T-helper 2 cell treated with Interferon-gamma antibody and Interleukin-4, amounts not matched to agents 5 μg/mL and 100 μg/mL, for 36 hours (primary cell): ENCODE data around the gene CD81.
"Not testable (repeated sequence)": the region's sequence is repeated elsewhere in the genome, so short reads cannot be mapped to it uniquely, and the experiment has no call there.

Experiments
- DNase-seq: peaks from one replicate; pipeline ENCODE4 v3.0.0; 2021; ENCODE audit warnings: low spot score
- H3K27ac Mint-ChIP-seq: one replicate; pipeline ENCODE4 v1.8.0; 2021; ENCODE audit warnings: mild to moderate bottlenecking, mixed read lengths
- H3K27me3 Mint-ChIP-seq: one replicate; pipeline ENCODE4 v1.8.0; 2021; ENCODE audit warnings: low read depth, mixed read lengths
- H3K36me3 Mint-ChIP-seq: one replicate; pipeline ENCODE4 v1.8.0; 2021; ENCODE audit warnings: low read depth, mixed read lengths
- H3K4me1 Mint-ChIP-seq: one replicate; pipeline ENCODE4 v1.8.0; 2021; ENCODE audit warnings: low read depth, mixed read lengths
- H3K4me3 Mint-ChIP-seq: one replicate; pipeline ENCODE4 v1.8.0; 2022; ENCODE audit warnings: mild to moderate bottlenecking, moderate library complexity, mixed read lengths
- H3K9me3 Mint-ChIP-seq: one replicate; pipeline ENCODE4 v1.8.0; 2021; ENCODE audit warnings: mixed read lengths

Gene CD81

GRCh38 chr11:2363130-2363529 lies 14.0 kb upstream of the CD81 start:
- H3K27ac Mint-ChIP-seq = no peak overlapping the region
- no peaks in the 10 kb centered on the region for H3K36me3 Mint-ChIP-seq
- no peaks in the 10 kb centered on the region for H3K4me1 Mint-ChIP-seq
- no peak for DNase-seq
- no peaks in the 10 kb centered on the region for H3K27me3 Mint-ChIP-seq
- no peak overlapping the region for H3K4me3 Mint-ChIP-seq
- H3K9me3 Mint-ChIP-seq = no peaks in the 10 kb centered on the region

- H3K9me3 Mint-ChIP-seq = no peaks in the 10 kb centered on the region
- DNase-seq = no peak
- no peaks in the 10 kb centered on the region for H3K36me3 Mint-ChIP-seq
- no peak overlapping the region for H3K4me3 Mint-ChIP-seq
- H3K27ac Mint-ChIP-seq = no peak overlapping the region
- no peaks in the 10 kb centered on the region for H3K4me1 Mint-ChIP-seq
- no peaks in the 10 kb centered on the region for H3K27me3 Mint-ChIP-seq
Measured at GRCh38 chr11:2363577-2364370, 13.3 kb upstream of the CD81 start.

GRCh38 chr11:2364386-2364785 lies 12.7 kb upstream of the CD81 start:
- H3K4me3 Mint-ChIP-seq, H3K4me1 Mint-ChIP-seq, H3K9me3 Mint-ChIP-seq, H3K36me3 Mint-ChIP-seq, H3K27ac Mint-ChIP-seq, DNase-seq, H3K27me3 Mint-ChIP-seq: not testable (repeated sequence)

GRCh38 chr11:2365571-2366210 lies 11.4 kb upstream of the CD81 start:
- Mint-ChIP-seq H3K4me3 (no peak overlapping the region), H3K9me3 (no peaks in the 10 kb centered on the region), H3K36me3 (no peaks in the 10 kb centered on the region), H3K4me1 (no peaks in the 10 kb centered on the region), H3K27me3 (no peaks in the 10 kb centered on the region), H3K27ac (no peak overlapping the region)
- no peak for DNase-seq

GRCh38 chr11:2366276-2366675 lies 10.8 kb upstream of the CD81 start:
- Mint-ChIP-seq H3K4me3 (no peak overlapping the region), H3K4me1 (no peaks in the 10 kb centered on the region), H3K27me3 (no peaks in the 10 kb centered on the region), H3K9me3 (no peaks in the 10 kb centered on the region), H3K27ac (no peak overlapping the region), H3K36me3 (no peaks in the 10 kb centered on the region)
- no peak for DNase-seq

- no peak for DNase-seq
- no peaks in the 10 kb centered on the region for H3K36me3 Mint-ChIP-seq
- no peak overlapping the region for H3K27ac Mint-ChIP-seq
- no peaks in the 10 kb centered on the region for H3K4me1 Mint-ChIP-seq
- H3K27me3 Mint-ChIP-seq = no peaks in the 10 kb centered on the region
- H3K9me3 Mint-ChIP-seq = no peaks in the 10 kb centered on the region
- H3K4me3 Mint-ChIP-seq = no peak overlapping the region
Measured at GRCh38 chr11:2366733-2367132, 10.4 kb upstream of the CD81 start.

- Mint-ChIP-seq H3K4me3 (no peak overlapping the region), H3K9me3 (no peaks in the 10 kb centered on the region), H3K27ac (no peak overlapping the region), H3K36me3 (no peaks in the 10 kb centered on the region), H3K27me3 (no peaks in the 10 kb centered on the region), H3K4me1 (no peaks in the 10 kb centered on the region)
- no peak for DNase-seq
Measured at GRCh38 chr11:2367266-2368160, 9.6 kb upstream of the CD81 start.

- Mint-ChIP-seq H3K4me1 (no peaks in the 10 kb centered on the region), H3K27ac (no peak overlapping the region), H3K4me3 (no peak overlapping the region), H3K27me3 (no peaks in the 10 kb centered on the region), H3K9me3 (no peaks in the 10 kb centered on the region), H3K36me3 (no peaks in the 10 kb centered on the region)
- no peak for DNase-seq
Measured at GRCh38 chr11:2368178-2368850, 8.8 kb upstream of the CD81 start.

- H3K27me3 Mint-ChIP-seq = peaks cover 2% of the 10 kb centered on the region
- H3K36me3 Mint-ChIP-seq = no peaks in the 10 kb centered on the region
- no peak overlapping the region for H3K27ac Mint-ChIP-seq
- no peaks in the 10 kb centered on the region for H3K9me3 Mint-ChIP-seq
- DNase-seq = no peak
- H3K4me3 Mint-ChIP-seq = no peak overlapping the region
- no peaks in the 10 kb centered on the region for H3K4me1 Mint-ChIP-seq
Measured at GRCh38 chr11:2368851-2369180, 8.3 kb upstream of the CD81 start.

GRCh38 chr11:2369320-2369719 lies 7.8 kb upstream of the CD81 start:
- Mint-ChIP-seq H3K9me3 (no peaks in the 10 kb centered on the region), H3K27ac (no peak overlapping the region), H3K36me3 (no peaks in the 10 kb centered on the region), H3K27me3 (peaks cover 2% of the 10 kb centered on the region), H3K4me1 (no peaks in the 10 kb centered on the region), H3K4me3 (no peak overlapping the region)
- no peak for DNase-seq

GRCh38 chr11:2369896-2370295 lies 7.2 kb upstream of the CD81 start:
- Mint-ChIP-seq H3K4me1 (no peaks in the 10 kb centered on the region), H3K4me3 (no peak overlapping the region), H3K27ac (no peak overlapping the region), H3K36me3 (no peaks in the 10 kb centered on the region), H3K27me3 (peaks cover 2% of the 10 kb centered on the region), H3K9me3 (no peaks in the 10 kb centered on the region)
- DNase-seq = no peak

- Mint-ChIP-seq H3K27me3 (peaks cover 4% of the 10 kb centered on the region), H3K36me3 (no peaks in the 10 kb centered on the region), H3K4me1 (peaks cover 6% of the 10 kb centered on the region), H3K27ac (no peak overlapping the region), H3K9me3 (no peaks in the 10 kb centered on the region), H3K4me3 (no peak overlapping the region)
- no peak for DNase-seq
Measured at GRCh38 chr11:2374456-2375201, 2.5 kb upstream of the CD81 start.

GRCh38 chr11:2375341-2375853 lies 1.7 kb upstream of the CD81 start:
- H3K4me1 Mint-ChIP-seq = peaks cover 10% of the 10 kb centered on the region
- DNase-seq = no peak
- H3K36me3 Mint-ChIP-seq = peaks cover 2% of the 10 kb centered on the region
- peak overlapping the region; percentile 15 for H3K4me3 Mint-ChIP-seq
- H3K27me3 Mint-ChIP-seq = peaks cover 4% of the 10 kb centered on the region
- no peaks in the 10 kb centered on the region for H3K9me3 Mint-ChIP-seq
- H3K27ac Mint-ChIP-seq = no peak overlapping the region
